ENCODE data around the gene SDR39U1. TPM values are rescaled to one million over a fixed set of nuclear protein-coding genes. Genes with fewer than 3 reads are reported as not detected.
"Not testable (repeated sequence)": the region's sequence is repeated elsewhere in the genome, so short reads cannot be mapped to it uniquely, and the experiment has no call there.

SDR39U1 gene
- total RNA-seq (10 to 100 TPM; 71.7 to 74.7 TPM), total RNA-seq (20.9 to 119 (median 51.2) reads per million in 172 experiments)
- 60.2 TPM for polyA plus RNA-seq (2013, experiment 1 of 2)
- 70.3 TPM for polyA plus RNA-seq (2013, experiment 2 of 2)

- Histone ChIP-seq H3K36me3 (ENCODE audit: insufficient read depth, low read length) (peaks cover 41% of the 10 kb centered on the region), H3K4me3 (ENCODE audit: low read length) (peak within 1 kb of the TSS; percentile 88), H3K27me3 (ENCODE audit: control insufficient read depth in 1 of 2, insufficient read depth in 2 of 2, low read length in 2 of 2) (no peaks in the 10 kb centered on the region), H3K27ac (ENCODE audit: low read depth in 1 of 2, low read length in 2 of 2) (peak within 1 kb of the TSS; percentile 93 to 99), H3K4me1 (ENCODE audit: insufficient read depth, low read length) (peaks cover 33% of the 10 kb centered on the region), H3K9me3 (ENCODE audit: control insufficient read depth in 1 of 2, insufficient read depth in 1 of 2, low read length in 2 of 2) (no peaks in the 10 kb centered on the region)
- ATAC-seq (ENCODE audit: poor library complexity) (peak; percentile 86), DNase-seq (peak; percentile 90 to 100 (median 96))
- no peak for TF ChIP-seq CTCF (IDR thresholded peaks at IDR 0.05)
- Mint-ChIP-seq H3K9me3 (no peaks in the 10 kb centered on the region), H3K4me1 (ENCODE audit: low read depth) (peaks cover 54% of the 10 kb centered on the region), H3K27ac (peak within 1 kb of the TSS; percentile 90), H3K27me3 (no peaks in the 10 kb centered on the region), H3K36me3 (ENCODE audit: low read depth) (peaks cover 55% of the 10 kb centered on the region), H3K4me3 (peak within 1 kb of the TSS; percentile 88)
- intact Hi-C loops (cut with DNase I, micrococcal nuclease): loop anchor here (1.0 to 10.0 kb wide), 5 partner anchors 11 to 1138 kb away; partner anchors contain the start of genes AP1G2 (in 1 of the 2), BCL2L2 (in 1 of the 2), CBLN3 (in 1 of the 2) and GMPR2 (in 1 of the 2)
- CTCF ChIA-PET: interaction anchor here (0.8 to 2.3 kb wide), 9 partner anchors 9 to 201 kb away, joined by 3 to 21 read pairs (median 3); partner anchors contain the start of genes CBLN3, KHNYN, RABGGTA and TINF2
- POLR2A ChIA-PET: interaction anchor here (0.6 to 4.9 kb wide), 18 partner anchors 12 to 1121 kb away, joined by 3 to 116 read pairs (median 4); partner anchors contain the start of genes ADCY4, CBLN3, CHMP4A and CIDEB
Observed at GRCh38 chr14:24442240-24443052, at the start of gene SDR39U1. Gene SDR39U1, minus strand, starts transcription at chr14:24442776. Its CDS starts 7 bp downstream, at chr14:24442769.

- H3K4me3 Mint-ChIP-seq; H3K4me1 Mint-ChIP-seq (ENCODE audit: low read depth); H3K9me3 Mint-ChIP-seq; POLR2A ChIA-PET; H3K27ac ChIP-seq (ENCODE audit: low read depth in 1 of 2, low read length in 2 of 2); DNase-seq; H3K9me3 ChIP-seq (ENCODE audit: control insufficient read depth in 1 of 2, insufficient read depth in 1 of 2, low read length in 2 of 2); CTCF ChIA-PET; H3K27me3 Mint-ChIP-seq; H3K4me3 ChIP-seq (ENCODE audit: low read length); H3K27me3 ChIP-seq (ENCODE audit: control insufficient read depth in 1 of 2, insufficient read depth in 2 of 2, low read length in 2 of 2); intact Hi-C loops (cut with DNase I, micrococcal nuclease); H3K27ac Mint-ChIP-seq; H3K4me1 ChIP-seq (ENCODE audit: insufficient read depth, low read length); H3K36me3 Mint-ChIP-seq (ENCODE audit: low read depth); ATAC-seq (ENCODE audit: poor library complexity); H3K36me3 ChIP-seq (ENCODE audit: insufficient read depth, low read length): not testable (repeated sequence)
Observed at GRCh38 chr14:24491586-24492408, 49.2 kb upstream of the SDR39U1 start.

GRCh38 chr14:24483604-24484252, 41.2 kb upstream of the SDR39U1 start:
- ChIA-PET POLR2A (interaction anchor here (0.7 kb wide), 2 partner anchors 41 to 54 kb away, joined by 3 read pairs; partner anchors contain the start of genes CBLN3, KHNYN and SDR39U1), CTCF (no interaction called here)
- Mint-ChIP-seq H3K9me3 (no peaks in the 10 kb centered on the region), H3K4me3 (peak overlapping the region; percentile 49), H3K27me3 (no peaks in the 10 kb centered on the region), H3K36me3 (ENCODE audit: low read depth) (no peaks in the 10 kb centered on the region), H3K27ac (peak overlapping the region; percentile 76), H3K4me1 (ENCODE audit: low read depth) (peaks cover 19% of the 10 kb centered on the region)
- Histone ChIP-seq H3K27ac (ENCODE audit: low read depth in 1 of 2, low read length in 2 of 2) (no peak overlapping the region), H3K4me3 (ENCODE audit: low read length) (no peak overlapping the region), H3K36me3 (ENCODE audit: insufficient read depth, low read length) (no peaks in the 10 kb centered on the region), H3K27me3 (ENCODE audit: control insufficient read depth in 1 of 2, insufficient read depth in 2 of 2, low read length in 2 of 2) (no peaks in the 10 kb centered on the region), H3K9me3 (ENCODE audit: control insufficient read depth in 1 of 2, insufficient read depth in 1 of 2, low read length in 2 of 2) (no peaks in the 10 kb centered on the region), H3K4me1 (ENCODE audit: insufficient read depth, low read length) (peaks cover 14% of the 10 kb centered on the region)
- peak in 4 of 14 experiments; percentile 16 to 70 (median 45) for DNase-seq
- intact Hi-C loops (cut with DNase I, micrococcal nuclease): loop anchor here (5.0 to 10.0 kb wide), 2 partner anchors 191 to 194 kb away; no protein-coding TSS in a partner anchor
- ATAC-seq (ENCODE audit: poor library complexity): peak; percentile 52
- TF ChIP-seq CTCF (IDR thresholded peaks at IDR 0.05): no peak

GRCh38 chr14:24482699-24483303, 40.2 kb upstream of the SDR39U1 start:
- CTCF ChIA-PET; ATAC-seq (ENCODE audit: poor library complexity); POLR2A ChIA-PET: not testable (repeated sequence)

More at GRCh38 chr14:24482699-24483303, 40.2 kb upstream of the SDR39U1 start:
- DNase-seq; H3K4me3 ChIP-seq (ENCODE audit: low read length); H3K36me3 Mint-ChIP-seq (ENCODE audit: low read depth); H3K27me3 ChIP-seq (ENCODE audit: control insufficient read depth in 1 of 2, insufficient read depth in 2 of 2, low read length in 2 of 2); H3K9me3 Mint-ChIP-seq; H3K9me3 ChIP-seq (ENCODE audit: control insufficient read depth in 1 of 2, insufficient read depth in 1 of 2, low read length in 2 of 2); H3K4me3 Mint-ChIP-seq; H3K27me3 Mint-ChIP-seq; H3K27ac ChIP-seq (ENCODE audit: low read depth in 1 of 2, low read length in 2 of 2); H3K36me3 ChIP-seq (ENCODE audit: insufficient read depth, low read length): not testable (repeated sequence)
- intact Hi-C loops (cut with DNase I, micrococcal nuclease): loop anchor here (5.0 to 10.0 kb wide), 2 partner anchors 192 to 194 kb away; no protein-coding TSS in a partner anchor
- H3K4me1 ChIP-seq (ENCODE audit: insufficient read depth, low read length): peaks cover 14% of the 10 kb centered on the region
- peaks cover 19% of the 10 kb centered on the region for H3K4me1 Mint-ChIP-seq (ENCODE audit: low read depth)
- peak overlapping the region; percentile 76 for H3K27ac Mint-ChIP-seq
